ENCODE results near the gene SYNGR1. TPM values are rescaled to one million over a fixed set of nuclear protein-coding genes. Genes with fewer than 3 reads are reported as not detected.

Gene SYNGR1
- total and polyA plus RNA-seq, 12 donors = 29.8 to 85.8 (median 41.6) TPM

- H3K27ac ChIP-seq = peak overlapping the region in 8 of 10 donors; percentile 56 to 85 (median 70)
- peaks cover 0 to 14% (median 0%) of the 10 kb centered on the region in 7 donors for H3K27me3 ChIP-seq
- 25 to 31% methylated on average over 11 of the region's 11 CpGs for whole genome bisulfite sequencing, 2 donors
- H3K9me3 ChIP-seq = no peaks in the 10 kb centered on the region
- DNase-seq (peak in 1 of 2 donors; percentile 30), ATAC-seq (peak; percentile 21 to 66 (median 40))
- peaks cover 0 to 32% (median 19%) of the 10 kb centered on the region in 9 donors for H3K4me1 ChIP-seq
- intact Hi-C loops (cut with DNase I) = loop anchor here in 4 of 10 donors (5.0 to 10.0 kb wide), 3 partner anchors 176 to 696 kb away; partner anchors contain the start of genes ATF4 (in 3 of the 4) and RPS19BP1 (in 1 of the 4)
- peak overlapping the region in 9 of 10 donors; percentile 60 to 96 (median 75) for H3K4me3 ChIP-seq
- no peak for TF ChIP-seq CTCF (IDR thresholded peaks at IDR 0.05)
- no peaks in the 10 kb centered on the region for H3K36me3 ChIP-seq
Measured at GRCh38 chr22:39348909-39349505, 784 bp upstream of the SYNGR1 start.

- no peaks in the 10 kb centered on the region for H3K9me3 ChIP-seq
- WGBS, 2 donors = 1% methylated on average over 19 to 57 of the region's 57 CpGs
- H3K27ac ChIP-seq = peak overlapping the region in 8 of 10 donors; percentile 56 to 88 (median 74)
- peak overlapping the region; percentile 60 to 96 (median 72) for H3K4me3 ChIP-seq
- no peaks in the 10 kb centered on the region for H3K36me3 ChIP-seq
- DNase-seq (peak; percentile 30 to 53), ATAC-seq (peak; percentile 54 to 79 (median 73))
- H3K27me3 ChIP-seq = peaks cover 0 to 14% (median 0%) of the 10 kb centered on the region in 7 donors
- intact Hi-C loops (cut with DNase I) = loop anchor here in 4 of 10 donors (5.0 to 10.0 kb wide), 3 partner anchors 175 to 695 kb away; partner anchors contain the start of genes ATF4 (in 3 of the 4) and RPS19BP1 (in 1 of the 4)
- peaks cover 0 to 32% (median 19%) of the 10 kb centered on the region in 9 donors for H3K4me1 ChIP-seq
- no peak for TF ChIP-seq CTCF (IDR thresholded peaks at IDR 0.05)
Measured at GRCh38 chr22:39349506-39349966, 255 bp upstream of the SYNGR1 start.

GRCh38 chr22:39350757-39351688 is 1.2 kb downstream of the SYNGR1 start:
- WGBS, 2 donors = 66 to 73% methylated on average over 14 of the region's 14 CpGs
- no peaks in the 10 kb centered on the region for H3K9me3 ChIP-seq
- peak overlapping the region in 9 of 10 donors; percentile 63 to 88 (median 77) for H3K27ac ChIP-seq
- TF ChIP-seq CTCF (IDR thresholded peaks at IDR 0.05) = no peak
- no peaks in the 10 kb centered on the region for H3K36me3 ChIP-seq
- H3K4me3 ChIP-seq = peak overlapping the region; percentile 60 to 96 (median 72)
- ATAC-seq = peak in 6 of 8 donors; percentile 8 to 32 (median 14)
- no peak for DNase-seq
- intact Hi-C loops (cut with DNase I) = no loop called here
- H3K27me3 ChIP-seq = peaks cover 0 to 14% (median 0%) of the 10 kb centered on the region in 7 donors
- peaks cover 0 to 32% (median 19%) of the 10 kb centered on the region in 9 donors for H3K4me1 ChIP-seq

GRCh38 chr22:39351689-39352214 is 2.0 kb downstream of the SYNGR1 start:
- WGBS, 2 donors = 69 to 74% methylated on average over 8 of the region's 8 CpGs
- Histone ChIP-seq H3K36me3 (no peaks in the 10 kb centered on the region), H3K27ac (peak overlapping the region in 4 of 10 donors; percentile 1 to 88 (median 84)), H3K4me1 (peaks cover 0 to 32% (median 19%) of the 10 kb centered on the region in 9 donors), H3K4me3 (no peak overlapping the region), H3K9me3 (no peaks in the 10 kb centered on the region), H3K27me3 (peaks cover 0 to 14% (median 0%) of the 10 kb centered on the region in 7 donors)
- ATAC-seq = no peak
- no peak for DNase-seq
- intact Hi-C loops (cut with DNase I) = no loop called here
- TF ChIP-seq CTCF (IDR thresholded peaks at IDR 0.05) = no peak

Data from heart right ventricle (tissue), 16 donors.